Breast epithelium (tissue), 3 donors: ENCODE measurements around the gene INPP5K.

Experiments
- POLR2A ChIP-seq: fragments of 450-650 bp; IDR thresholded peaks from one replicate; pipeline ENCODE4 v1.6.1; 2016; ENCODE audit warnings: antibody characterized with exemption, mild to moderate bottlenecking, moderate library complexity
- TF ChIP-seq, protein P1 (sequence below), 3 donors: fragments of 450-650 bp; IDR thresholded peaks; one replicate each; pipeline ENCODE4 v1.5.1; 2016 to 2017; ENCODE audit warnings: antibody characterized with exemption in 3 of 3, mild to moderate bottlenecking in 3 of 3, moderate library complexity in 3 of 3

DNA sequence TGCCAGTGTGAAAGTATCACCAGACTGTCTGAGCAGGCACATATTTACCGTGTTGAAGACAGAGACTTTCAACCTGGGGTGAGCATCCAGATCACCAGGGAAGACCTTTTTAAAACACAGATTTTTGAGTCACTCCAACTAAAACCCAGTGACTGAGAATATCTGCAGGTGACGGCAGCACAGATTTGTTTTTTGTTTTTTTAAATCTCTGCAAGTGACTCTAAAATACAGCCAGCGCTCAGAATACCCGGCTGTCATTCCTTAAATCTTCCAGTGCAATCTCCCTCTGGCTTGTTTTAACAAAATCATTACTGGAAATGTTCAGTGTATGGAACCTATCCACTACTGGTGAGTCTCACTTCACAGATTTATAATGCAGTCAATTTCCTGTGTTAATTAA lies 19.3 kb upstream of the INPP5K start:
- TF ChIP-seq, protein P1, sequence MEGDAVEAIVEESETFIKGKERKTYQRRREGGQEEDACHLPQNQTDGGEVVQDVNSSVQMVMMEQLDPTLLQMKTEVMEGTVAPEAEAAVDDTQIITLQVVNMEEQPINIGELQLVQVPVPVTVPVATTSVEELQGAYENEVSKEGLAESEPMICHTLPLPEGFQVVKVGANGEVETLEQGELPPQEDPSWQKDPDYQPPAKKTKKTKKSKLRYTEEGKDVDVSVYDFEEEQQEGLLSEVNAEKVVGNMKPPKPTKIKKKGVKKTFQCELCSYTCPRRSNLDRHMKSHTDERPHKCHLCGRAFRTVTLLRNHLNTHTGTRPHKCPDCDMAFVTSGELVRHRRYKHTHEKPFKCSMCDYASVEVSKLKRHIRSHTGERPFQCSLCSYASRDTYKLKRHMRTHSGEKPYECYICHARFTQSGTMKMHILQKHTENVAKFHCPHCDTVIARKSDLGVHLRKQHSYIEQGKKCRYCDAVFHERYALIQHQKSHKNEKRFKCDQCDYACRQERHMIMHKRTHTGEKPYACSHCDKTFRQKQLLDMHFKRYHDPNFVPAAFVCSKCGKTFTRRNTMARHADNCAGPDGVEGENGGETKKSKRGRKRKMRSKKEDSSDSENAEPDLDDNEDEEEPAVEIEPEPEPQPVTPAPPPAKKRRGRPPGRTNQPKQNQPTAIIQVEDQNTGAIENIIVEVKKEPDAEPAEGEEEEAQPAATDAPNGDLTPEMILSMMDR (IDR thresholded peaks at IDR 0.05): no peak
- TF ChIP-seq POLR2A: no peak
